Measurements from ENCODE around the gene DDIT3.

The DDIT3 gene

DNA sequence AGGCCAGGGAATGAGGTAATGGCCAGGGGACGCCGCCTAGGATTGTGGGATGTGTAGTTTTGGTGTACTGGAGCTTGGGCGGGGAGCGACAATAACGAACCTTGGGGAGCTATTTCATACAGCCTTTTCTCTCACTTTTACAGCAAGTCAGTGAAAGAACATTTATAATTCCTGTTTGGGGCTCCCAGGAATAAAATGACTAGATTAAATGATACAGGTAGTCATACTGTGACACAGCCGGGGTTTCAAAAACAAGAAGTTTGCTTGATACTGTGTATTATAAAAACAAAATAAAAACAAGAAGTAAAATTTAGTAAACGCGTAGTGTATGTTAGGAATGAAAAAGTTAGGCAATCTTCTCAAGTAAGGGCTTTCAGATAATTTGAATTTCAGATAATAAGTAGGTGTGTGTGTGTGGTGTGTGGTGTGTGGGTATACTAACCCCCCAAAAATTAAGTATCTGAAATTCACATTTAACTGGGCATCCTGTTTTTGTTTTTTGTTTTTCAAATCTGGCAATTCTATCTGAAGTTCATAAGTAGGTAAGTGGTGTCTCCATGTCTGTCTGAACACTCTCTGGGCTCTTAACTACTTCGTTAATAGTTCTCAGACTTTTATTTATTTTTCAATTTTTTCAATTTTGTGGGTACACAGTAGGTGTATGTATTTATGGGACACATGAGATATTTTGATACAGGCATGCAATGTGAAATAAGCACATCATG is 27.1 kb upstream of the DDIT3 start:
- DNase-seq (ENCODE audit: low read depth in 2 of 3, low spot score in 2 of 3) = no peak

DNA sequence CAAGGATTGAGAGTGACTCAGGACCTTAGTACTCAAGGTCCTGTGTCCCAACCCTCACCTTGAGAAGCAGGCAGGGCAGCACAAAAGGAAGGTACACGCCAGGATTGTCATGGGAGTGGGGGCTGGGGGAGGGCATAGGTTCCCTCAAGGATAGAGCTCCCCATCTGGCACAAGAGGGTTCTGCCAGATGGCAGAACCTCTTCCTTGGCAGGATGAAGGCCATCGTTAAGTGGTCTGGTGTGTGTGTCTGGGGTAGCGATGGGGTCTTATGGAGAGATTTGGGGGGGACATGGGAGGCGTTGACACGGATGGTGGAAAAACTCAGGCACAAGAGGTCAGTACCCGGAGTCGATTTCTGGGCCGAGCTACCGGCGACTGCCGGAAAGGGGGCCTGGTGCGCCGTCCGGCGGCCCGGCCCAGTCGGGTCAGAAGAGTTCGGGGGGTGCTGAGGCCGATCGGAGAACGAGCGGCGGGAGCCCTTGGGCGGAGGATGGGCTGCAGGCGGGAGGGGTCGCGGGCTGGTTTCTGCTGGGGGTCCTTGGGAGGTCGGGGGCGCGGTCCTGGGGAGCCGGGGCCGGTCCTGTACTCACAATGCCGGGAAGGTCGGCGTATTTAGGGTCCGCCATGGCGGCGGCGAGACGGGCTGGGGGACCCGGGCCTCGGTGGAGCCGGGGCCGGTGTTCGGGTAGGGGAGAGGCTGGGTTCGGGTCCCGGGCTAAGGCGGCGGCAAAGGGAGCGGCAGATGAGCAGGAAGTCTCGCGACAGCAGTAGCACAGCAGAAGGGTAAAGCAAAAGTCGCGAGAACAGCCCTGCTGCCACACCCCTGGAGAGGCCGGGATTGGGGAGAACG is 26.3 kb upstream of the DDIT3 start, which contains the start of gene DCTN2:
TSS of gene DCTN2 (minus strand) at position 755 of the 850 bp plus-strand sequence. CDS start at position 626, 129 bp downstream.
- peak; percentile 68 to 86 (median 83) for DNase-seq (ENCODE audit: low read depth in 2 of 3, low spot score in 2 of 3)

DNA sequence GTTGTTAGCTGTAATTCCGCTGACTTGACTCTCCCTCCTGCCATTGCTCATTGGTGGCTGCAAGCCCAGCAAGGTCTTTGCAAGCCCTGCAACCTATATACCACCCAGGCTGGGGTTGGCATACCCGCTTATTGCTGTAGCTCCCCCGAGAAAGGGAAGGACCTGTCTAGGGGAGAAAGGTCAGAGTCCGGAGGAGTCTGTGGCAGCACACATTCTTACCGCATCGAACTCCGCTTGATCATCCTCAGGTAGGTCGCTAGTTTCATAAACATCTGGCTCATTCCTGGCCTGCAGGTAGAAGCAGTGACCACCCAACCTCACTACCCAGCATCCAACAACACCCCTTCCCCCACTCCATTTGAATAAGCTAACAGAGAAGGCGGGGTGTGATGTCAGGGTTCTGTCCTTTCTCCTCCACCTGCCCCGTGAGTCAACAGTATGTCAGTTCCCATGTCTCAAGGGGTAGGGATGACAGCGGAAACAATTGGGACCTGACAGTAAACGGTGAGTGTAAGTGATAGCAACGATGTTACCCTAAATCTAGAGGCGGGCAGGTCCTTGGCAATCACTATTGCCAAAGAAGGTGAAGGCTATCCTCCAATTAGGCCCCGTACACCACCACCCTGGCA is 25.6 kb upstream of the DDIT3 start:
- no peak for DNase-seq (ENCODE audit: low read depth in 2 of 3, low spot score in 2 of 3)

DNA sequence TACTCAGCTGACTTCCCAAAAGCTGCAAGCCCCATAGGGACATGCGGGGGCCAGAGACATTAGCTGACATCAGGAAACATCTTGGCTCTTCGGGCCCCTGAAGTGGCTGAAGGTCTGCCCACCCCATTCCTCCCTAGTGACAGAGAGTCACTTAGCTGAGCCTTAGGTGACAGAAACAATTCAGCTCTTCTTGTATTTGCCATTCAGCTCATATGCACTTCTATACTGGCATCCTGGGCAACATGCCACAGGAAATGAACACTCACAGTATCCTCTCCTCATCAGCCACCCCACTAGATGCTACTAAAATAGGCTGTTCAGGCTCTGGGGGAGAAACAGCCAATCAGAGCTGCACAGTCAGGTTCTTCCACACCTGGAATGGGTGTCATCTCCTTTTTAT is 23.3 kb upstream of the DDIT3 start:
- no peak for DNase-seq (ENCODE audit: low read depth in 2 of 3, low spot score in 2 of 3)

DNA sequence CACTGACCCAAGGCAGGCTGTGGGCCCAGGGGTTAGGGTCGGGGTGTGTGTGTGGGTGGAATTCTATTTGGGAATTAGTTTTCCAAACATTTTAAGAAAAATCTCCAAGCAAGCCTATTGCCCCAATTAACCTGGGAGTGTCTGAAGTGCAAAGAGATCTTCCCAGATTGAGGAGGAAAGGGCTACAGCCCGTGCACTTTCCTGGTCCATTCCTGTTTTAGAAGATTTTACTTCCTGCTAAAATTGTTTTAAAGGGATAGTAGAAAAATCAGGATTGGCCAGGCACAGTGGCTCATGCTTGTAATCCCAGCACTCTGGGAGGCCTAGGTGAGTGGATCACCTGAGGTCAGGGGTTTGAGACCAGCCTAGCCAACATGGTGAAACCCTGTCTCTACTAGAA is 21.4 kb upstream of the DDIT3 start:
- no peak for DNase-seq (ENCODE audit: low read depth in 2 of 3, low spot score in 2 of 3)

DNA sequence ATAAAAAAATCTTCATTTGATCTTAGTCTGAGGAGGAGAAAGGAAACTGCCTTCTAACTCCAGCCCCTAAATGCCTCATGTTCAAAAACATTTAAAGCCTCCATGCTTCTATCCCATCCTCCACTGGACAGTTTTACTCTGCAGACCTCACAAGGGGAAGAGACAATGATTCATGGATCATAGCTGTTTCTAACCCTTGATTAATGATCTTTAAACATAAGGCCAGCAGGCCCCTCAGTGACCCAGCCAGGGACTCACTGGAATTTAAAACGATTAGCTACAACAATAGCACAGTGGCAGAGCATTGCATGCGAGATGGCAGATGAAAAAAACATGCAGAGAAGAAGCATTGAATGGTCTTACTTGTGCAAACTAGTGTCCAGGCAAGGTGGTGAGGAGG is 20.7 kb upstream of the DDIT3 start:
- DNase-seq (ENCODE audit: low read depth in 2 of 3, low spot score in 2 of 3) = no peak

DNA sequence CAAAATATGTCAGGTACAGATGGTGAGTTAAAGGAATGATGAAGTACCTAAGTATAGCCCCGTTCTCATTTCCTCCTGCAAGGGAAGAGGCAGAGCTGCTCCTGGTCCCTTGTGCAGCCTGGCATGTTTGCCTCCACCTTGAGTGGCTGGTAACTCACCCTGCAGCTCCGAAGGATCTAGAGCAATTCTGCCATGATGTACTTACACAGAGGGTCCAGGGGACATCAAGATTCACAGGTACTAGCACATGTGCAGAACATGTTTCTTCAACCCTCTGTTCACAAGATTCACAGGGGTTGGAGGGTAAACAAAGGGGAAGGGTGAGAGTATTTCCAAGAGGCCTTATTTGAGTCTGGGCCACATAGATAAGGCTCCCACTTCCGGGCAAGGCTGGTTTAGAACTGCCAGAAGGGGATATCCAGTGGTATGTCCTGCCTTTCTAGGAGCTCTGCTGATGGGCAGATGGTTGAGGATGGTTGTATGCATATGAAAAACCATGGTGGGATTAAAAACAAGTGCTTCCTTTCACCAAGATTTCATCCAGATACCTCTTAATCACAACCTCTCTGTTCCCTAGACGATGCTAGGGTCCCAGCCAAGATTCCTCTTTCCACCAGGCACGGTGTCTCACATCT is 18.9 kb upstream of the DDIT3 start:
- DNase-seq (ENCODE audit: low read depth in 2 of 3, low spot score in 2 of 3) = no peak

DNA sequence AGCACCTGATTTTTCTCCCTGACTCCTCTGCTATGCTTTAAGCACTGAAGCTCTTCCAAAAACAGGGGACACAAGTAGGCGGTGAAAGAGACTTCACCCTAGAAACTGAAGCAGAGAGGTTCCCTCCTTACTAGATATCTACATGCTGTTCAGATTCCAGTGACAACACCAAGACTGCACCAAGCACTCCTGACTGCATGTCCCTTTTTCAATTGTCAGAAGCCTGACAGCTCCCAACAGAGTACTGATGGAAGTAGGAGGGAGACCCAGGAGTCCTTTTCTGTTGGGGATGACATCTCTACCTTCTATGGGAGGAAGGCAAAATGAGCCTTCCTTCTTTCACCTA is 16.3 kb upstream of the DDIT3 start:
- no peak for DNase-seq (ENCODE audit: low read depth in 2 of 3, low spot score in 2 of 3)

DNA sequence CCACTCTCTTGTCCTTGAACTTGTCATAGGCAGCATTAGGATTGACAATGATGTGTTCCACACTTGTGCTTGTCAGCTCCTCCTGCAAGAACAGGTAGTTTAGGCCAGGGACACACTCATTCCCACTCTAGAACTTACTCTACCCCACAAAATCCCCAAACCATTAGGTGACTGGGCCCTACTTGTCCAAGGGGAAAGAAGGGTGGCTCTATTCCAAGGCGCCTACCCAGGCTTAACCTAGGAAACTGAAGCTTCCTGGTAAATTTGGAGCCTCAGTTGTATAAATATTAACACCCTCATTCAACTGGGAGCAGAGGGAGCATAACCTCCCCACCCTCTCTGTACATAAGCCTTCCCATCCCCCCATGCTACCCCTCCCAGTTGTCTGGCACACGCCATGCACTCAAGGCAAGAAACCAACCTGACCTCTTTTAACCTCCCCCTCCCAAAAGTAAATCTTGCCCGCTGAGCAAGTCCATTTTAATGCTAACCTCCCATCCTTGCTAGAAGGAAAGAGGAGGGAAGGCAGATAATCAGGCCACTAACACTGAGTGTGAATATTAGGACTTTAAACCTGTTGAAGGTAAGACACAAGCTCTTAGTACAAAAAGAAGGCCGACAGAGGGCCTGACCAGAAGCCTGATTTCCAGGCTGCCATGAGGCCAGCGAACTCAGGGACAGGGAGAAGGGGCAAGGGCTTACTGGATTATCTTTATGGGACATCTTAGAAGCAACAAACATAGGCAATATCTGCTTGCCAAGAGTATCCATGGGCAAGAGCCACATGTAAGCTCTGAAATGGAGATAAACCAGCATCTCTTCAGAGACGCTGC is 15.7 kb upstream of the DDIT3 start:
- DNase-seq (ENCODE audit: low read depth in 2 of 3, low spot score in 2 of 3) = no peak

DNA sequence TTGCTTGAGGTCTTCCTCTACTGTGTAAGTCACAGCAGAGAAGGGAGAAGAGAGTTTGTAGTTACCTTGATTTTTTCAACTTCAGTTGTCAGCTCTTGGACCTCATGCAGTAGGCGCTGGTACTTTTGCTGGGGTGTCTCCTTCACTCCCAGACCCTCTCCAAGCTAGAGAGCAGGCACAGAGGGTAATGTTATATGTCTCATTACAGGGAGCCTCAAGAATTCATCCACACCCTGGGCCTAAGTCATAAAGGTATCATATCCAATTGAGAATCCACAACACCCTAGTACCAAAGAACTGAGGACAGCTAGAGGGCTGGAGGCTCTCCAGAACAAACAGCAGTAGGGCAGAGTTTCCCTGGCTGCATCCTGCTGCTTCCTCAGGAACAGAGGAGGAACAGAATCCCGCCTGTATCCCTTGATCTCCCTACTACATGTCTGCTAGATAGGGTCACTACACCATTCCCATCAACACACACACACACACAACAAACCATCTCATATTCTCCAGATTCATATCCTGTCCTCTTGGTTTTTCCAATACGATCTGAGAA is 14.8 kb upstream of the DDIT3 start:
- DNase-seq (ENCODE audit: low read depth in 2 of 3, low spot score in 2 of 3) = no peak

DNA sequence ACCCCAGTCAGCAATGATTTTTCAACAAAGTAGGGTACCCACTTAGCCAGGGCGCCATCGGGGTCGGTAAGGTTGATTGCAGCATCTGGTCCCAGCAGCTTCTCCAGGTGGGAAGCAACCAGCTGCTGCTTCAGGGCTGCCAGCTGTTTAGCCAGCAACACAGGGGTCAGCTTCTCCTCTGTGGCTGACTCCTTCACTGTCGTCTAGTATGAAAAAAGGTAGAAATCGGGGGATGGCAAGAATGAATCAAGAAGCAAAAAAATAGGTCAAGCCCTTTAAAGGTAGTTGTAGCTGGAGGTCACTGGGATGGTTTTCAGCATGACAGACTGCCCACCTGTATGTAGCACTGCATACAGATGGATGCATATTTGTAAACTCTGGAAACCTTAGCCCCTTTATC is 13.9 kb upstream of the DDIT3 start:
- DNase-seq (ENCODE audit: low read depth in 2 of 3, low spot score in 2 of 3) = no peak

DNA sequence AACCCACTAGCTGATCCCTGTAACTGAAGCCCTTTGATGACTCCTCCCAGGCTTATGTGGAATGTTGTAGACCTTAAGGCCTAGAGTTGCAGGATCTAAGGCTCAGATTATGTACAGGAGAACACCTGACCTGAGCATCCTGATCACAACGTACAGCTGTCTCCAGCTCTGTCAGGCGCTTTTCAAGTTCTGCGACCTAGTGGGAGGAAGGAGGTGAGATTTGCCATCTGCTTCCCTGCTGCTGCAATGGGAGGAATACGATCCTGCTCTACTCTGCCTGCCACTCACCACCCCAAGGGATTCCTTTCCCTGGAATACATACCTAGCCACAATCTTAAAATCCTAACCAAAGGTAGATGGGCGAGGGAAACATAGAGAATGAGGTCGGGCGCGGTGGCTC is 12.8 kb upstream of the DDIT3 start:
- DNase-seq (ENCODE audit: low read depth in 2 of 3, low spot score in 2 of 3) = no peak

DNA sequence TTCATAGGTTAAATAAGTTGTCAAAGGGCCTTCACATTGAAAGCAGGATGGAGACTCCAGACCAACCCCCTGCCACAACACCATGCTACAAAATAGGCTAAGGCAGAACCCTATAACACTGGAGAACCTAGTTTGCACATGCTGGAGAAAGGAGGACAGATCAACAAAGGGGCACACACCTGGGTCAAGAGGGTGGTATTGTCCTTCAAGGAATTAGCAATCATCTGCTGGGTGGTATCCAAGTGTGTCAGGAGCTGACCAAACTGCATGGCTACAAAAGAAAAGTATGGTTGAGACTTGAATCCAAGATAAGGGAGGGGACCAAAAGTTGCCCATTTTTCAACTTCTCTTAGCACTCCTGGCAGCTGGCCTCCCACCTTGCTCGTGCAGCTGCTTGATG is 11.5 kb upstream of the DDIT3 start:
- no peak for DNase-seq (ENCODE audit: low read depth in 2 of 3, low spot score in 2 of 3)

DNA sequence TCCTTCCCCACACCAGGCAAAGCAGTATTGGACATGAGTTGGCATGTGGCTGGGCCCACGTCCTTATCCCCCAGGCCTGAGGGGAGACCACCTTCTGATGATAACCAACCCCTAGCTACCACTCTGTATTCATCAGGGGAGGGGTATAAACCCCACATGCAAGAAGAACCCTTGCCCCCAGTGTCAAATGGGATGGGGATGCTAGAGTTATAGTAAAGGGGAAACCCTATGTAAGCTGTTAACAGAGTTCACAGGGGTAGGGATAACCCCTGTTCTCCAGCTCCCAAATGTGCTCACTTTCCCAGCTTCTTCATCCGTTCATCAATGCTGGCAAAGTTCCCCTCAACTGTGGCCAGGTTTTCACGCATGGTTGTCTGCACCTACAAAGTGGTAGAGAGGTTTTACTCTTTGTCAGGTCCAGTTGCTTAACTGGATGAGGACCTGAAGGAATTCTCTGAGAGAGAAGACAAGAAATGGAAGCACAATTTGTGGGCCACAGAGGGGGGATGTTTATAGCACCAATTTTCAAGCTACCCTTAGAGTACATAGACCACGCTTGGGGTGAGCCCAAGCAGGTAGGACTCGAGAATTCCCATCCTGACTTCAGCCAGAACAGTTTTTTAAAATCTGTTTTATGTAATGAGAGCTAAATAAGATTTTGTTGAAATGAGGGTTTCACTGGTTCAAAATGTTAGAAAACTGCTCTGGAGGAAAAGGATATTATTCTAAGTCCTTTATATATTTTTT is 10.3 kb upstream of the DDIT3 start:
- no peak for DNase-seq (ENCODE audit: low read depth in 2 of 3, low spot score in 2 of 3)

DNA sequence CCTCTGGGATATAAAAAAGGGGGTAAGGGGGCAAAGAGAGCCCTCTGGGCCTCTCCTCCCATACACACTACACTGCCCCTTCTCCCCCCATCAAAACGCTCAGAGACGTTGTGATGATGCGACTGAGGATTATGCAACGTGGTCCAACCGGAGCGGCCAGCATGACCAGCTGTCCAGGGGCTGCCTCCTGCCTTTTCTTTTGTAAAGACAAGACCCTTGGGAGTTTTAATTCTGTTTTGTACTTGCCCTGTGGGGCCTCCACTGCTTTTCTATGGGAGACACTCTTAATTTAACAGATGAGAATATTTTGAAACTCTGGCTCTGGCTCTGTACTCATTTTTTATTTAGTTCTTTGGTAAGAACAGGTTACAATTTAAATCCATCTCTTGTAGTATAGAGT is 9.5 kb upstream of the DDIT3 start:
- no peak for DNase-seq (ENCODE audit: low read depth in 2 of 3, low spot score in 2 of 3)

DNA sequence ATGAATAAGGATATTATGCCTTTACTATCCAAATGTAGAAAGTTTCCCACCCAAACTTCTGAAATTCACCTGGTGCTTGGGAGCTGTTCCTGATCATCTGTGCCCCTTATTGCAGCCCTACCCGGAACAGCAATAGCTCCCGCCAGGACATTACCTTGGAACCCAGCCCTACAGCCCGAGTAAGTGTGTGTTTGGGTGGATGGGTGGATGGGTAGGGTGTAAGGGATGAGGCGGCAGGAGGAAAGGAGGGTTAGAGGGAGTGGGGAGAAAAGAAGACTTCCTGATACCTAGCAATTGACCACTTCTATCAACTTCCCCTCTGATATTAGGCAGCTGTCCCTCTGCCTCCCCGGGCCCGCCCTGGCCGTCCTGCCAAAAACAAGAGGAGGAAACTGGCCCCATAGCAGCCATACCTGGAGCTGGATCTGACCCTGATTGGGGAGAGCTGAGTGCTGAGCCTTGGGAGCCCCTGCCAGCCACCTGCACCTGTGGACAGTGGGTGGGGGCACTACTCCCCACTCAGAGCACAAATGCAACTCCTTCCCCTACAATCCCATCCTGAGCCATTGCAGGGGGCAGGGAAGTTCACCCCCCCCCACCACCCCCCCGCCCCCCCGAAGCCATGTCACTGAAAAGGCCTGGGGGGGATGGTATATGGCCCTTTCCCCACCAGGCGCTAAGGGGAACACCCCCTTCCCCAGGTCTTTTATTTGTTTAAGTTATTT is 8.7 kb upstream of the DDIT3 start:
- DNase-seq (ENCODE audit: low read depth in 2 of 3, low spot score in 2 of 3) = no peak

DNA sequence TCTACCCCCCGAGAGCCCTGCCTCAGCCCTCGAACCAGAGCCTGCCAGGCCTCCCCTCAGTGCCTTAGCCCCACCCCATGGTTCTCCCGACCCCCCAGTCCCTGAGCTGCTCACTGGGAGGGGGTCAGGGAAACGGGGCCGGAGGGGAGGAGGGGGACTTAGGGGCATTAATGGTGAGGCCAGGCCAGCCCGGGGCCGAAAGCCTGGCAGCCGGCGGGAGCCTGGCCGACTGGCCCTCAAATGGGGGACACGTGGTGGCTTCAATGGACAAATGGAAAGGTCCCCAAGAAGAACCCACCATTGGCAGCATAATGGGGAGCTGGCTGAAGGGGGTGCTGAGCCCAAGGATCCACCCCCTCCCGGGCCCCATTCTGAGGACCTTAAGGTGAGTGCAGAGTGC is 7.9 kb upstream of the DDIT3 start:
- DNase-seq (ENCODE audit: low read depth in 2 of 3, low spot score in 2 of 3) = no peak

DNA sequence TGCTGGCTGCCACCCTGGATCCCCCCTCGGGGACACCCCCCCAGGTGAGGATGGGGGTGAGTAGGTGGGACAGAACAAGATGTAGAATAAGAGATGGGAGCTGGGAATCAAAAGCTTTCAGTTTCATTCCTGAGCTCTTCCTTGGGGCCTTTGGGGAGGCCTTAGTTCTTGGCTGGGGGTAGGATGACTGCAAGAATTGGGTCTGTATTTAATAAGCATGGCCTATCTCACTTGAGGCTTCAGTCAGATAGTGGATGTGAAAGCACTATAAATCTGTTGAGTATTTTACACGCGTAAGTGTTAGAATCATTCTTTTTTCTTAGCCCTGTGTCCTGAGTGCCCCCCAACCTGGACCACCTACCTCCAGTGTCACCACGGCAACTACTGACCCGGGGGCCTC is 6.9 kb upstream of the DDIT3 start:
- no peak for DNase-seq (ENCODE audit: low read depth in 2 of 3, low spot score in 2 of 3)

DNA sequence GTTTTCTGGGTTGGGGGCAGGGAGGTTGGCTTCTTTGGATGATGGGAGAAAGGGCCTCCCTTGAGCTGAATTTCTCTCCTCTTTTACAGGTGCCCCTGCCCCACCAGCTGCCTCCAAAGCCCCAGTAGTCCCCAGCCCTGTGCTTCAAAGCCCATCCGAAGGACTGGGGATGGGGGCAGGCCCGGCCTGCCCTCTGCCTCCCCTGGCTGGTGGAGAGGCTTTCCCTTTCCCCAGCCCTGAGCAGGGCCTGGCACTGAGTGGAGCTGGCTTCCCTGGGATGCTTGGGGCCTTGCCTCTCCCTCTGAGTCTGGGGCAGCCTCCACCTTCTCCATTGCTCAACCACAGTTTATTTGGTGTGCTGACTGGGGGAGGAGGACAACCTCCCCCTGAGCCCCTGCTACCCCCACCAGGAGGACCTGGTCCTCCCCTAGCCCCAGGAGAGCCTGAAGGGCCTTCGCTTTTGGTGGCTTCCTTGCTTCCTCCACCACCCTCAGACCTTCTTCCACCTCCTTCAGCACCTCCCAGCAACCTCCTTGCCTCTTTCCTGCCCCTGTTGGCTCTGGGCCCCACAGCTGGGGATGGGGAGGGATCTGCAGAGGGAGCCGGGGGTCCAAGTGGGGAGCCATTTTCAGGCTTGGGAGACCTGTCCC is 6.3 kb upstream of the DDIT3 start:
- DNase-seq (ENCODE audit: low read depth in 2 of 3, low spot score in 2 of 3) = no peak

All from activated CD8-positive, alpha-beta memory T cell treated with anti-CD3 and anti-CD28 coated beads for 48 hours (primary cell).